Sigmoid colon (tissue), 7 donors: ENCODE measurements around the gene RGS14. TPM values are rescaled to one million over a fixed set of nuclear protein-coding genes. Genes with fewer than 3 reads are reported as not detected.

ENCODE experiments used
- DNase-seq: peaks from one replicate; pipeline ENCODE4 v3.0.0-alpha.2; 2019
- H3K27ac ChIP-seq, 4 donors: fragments of 200-600 bp; sonication (generic); one replicate each; pipeline ENCODE4 v1.5.1; 2016 to 2019; ENCODE audit warnings: mild to moderate bottlenecking in 1 of 4
- H3K27me3 ChIP-seq, 3 donors: fragments of 200-600 bp; sonication (generic); one replicate each; pipeline ENCODE4 v1.5.1; 2019; ENCODE audit warnings: mild to moderate bottlenecking in 1 of 3
- H3K36me3 ChIP-seq, 4 donors: fragments of 200-600 bp; sonication (generic); one replicate each; pipeline ENCODE4 v1.5.1; 2016 to 2019
- H3K4me1 ChIP-seq, 4 donors: fragments of 200-600 bp; sonication (generic); one replicate each; pipeline ENCODE4 v1.5.1; 2017 to 2019
- H3K4me3 ChIP-seq, 4 donors: fragments of 200-600 bp; sonication (generic); one replicate each; pipeline ENCODE4 v1.5.1; 2017 to 2019; ENCODE audit warnings: mild to moderate bottlenecking in 2 of 4, moderate library complexity in 1 of 4
- H3K9me3 ChIP-seq, 4 donors: fragments of 200-600 bp in 3 of 4; sonication (generic) in 3 of 4; one replicate each; pipeline versions ENCODE4 v1.5.1 to v1.6.1; 2013 to 2019
- CTCF ChIP-seq, 4 experiments: fragments of 450-650 bp in 3 of 4; fragments of 200-600 bp in 1 of 4; IDR thresholded peaks; one replicate each; pipeline ENCODE4 v1.5.1; 2016 to 2019; ENCODE audit warnings: antibody characterized with exemption in 4 of 4, mild to moderate bottlenecking in 3 of 4, moderate library complexity in 2 of 4
- EP300 ChIP-seq, 4 donors: sonication (generic); formaldehyde crosslinking; IDR thresholded peaks; one replicate each; pipeline ENCODE4 v1.6.1; 2017; ENCODE audit warnings: antibody characterized with exemption in 4 of 4
- POLR2A ChIP-seq, 2 donors: fragments of 450-650 bp; IDR thresholded peaks; one replicate each; pipeline ENCODE4 v1.6.1; 2016; ENCODE audit warnings: antibody characterized with exemption in 2 of 2, mild to moderate bottlenecking in 2 of 2, moderate library complexity in 2 of 2
- POLR2AphosphoS5 ChIP-seq, 4 donors: sonication (generic); formaldehyde crosslinking; IDR thresholded peaks; one replicate each; pipeline ENCODE4 v1.6.1; 2017; ENCODE audit warnings: antibody characterized with exemption in 4 of 4
- whole genome bisulfite sequencing, 2 donors: extraction: QIAGEN DNeasy Blood & Tissue Kit; methylation state at CpG; one replicate each; pipeline ENCODE4 v1.1.7; 2013; 5-methylcytosine and 5-hydroxymethylcytosine counted together
- intact Hi-C: fragments of 100-400 bp; cut with DNase I; formaldehyde crosslinking; loops from one replicate; pipeline ENCODE4 v1.15.1; 2023
- polyA plus RNA-seq, 3 donors: library from polyadenylated mRNA; stranded (reverse); fragments of 200-250 nt; gene quantifications; one replicate each; pipeline ENCODE4 v1.2.3, GENCODE V29; 2013
- total RNA-seq, 4 donors: library from RNA; depleted of rRNA; stranded (reverse); fragments of >200 nt; gene quantifications; one replicate each; pipeline ENCODE4 v1.1.0, GENCODE V29; 2016
- donor health status: healthy with polysubstance abuse.
- donor health status: Bipolar disorder and iron deficiency.
- donor health status: healthy.

RGS14 gene
- total and polyA plus RNA-seq, 7 donors: 9.6 to 26.6 (median 16.2) TPM

GRCh38 chr5:177355162-177355867, 2.4 kb upstream of the RGS14 start:
- no peak for DNase-seq
- TF ChIP-seq POLR2AphosphoS5 (IDR thresholded peaks at IDR 0.05) (no peak), EP300 (IDR thresholded peaks at IDR 0.05) (no peak), POLR2A (IDR thresholded peaks at IDR 0.05) (no peak), CTCF (IDR thresholded peaks at IDR 0.05) (no peak)
- Histone ChIP-seq H3K27me3 (peaks cover 0 to 12% (median 0%) of the 10 kb centered on the region in 3 donors), H3K9me3 (no peaks in the 10 kb centered on the region), H3K4me1 (peaks cover 0 to 16% (median 10%) of the 10 kb centered on the region in 4 donors), H3K36me3 (no peaks in the 10 kb centered on the region), H3K27ac (no peak overlapping the region), H3K4me3 (no peak overlapping the region)
- WGBS, 2 donors: 83 to 95% methylated on average over 1 of the region's 1 CpG
- intact Hi-C loops: no loop called here

GRCh38 chr5:177355868-177356168, 1.9 kb upstream of the RGS14 start:
- Histone ChIP-seq H3K27me3 (peaks cover 0 to 12% (median 0%) of the 10 kb centered on the region in 3 donors), H3K9me3 (no peaks in the 10 kb centered on the region), H3K4me3 (no peak overlapping the region), H3K27ac (no peak overlapping the region), H3K36me3 (no peaks in the 10 kb centered on the region), H3K4me1 (peaks cover 0 to 11% (median 5%) of the 10 kb centered on the region in 4 donors)
- WGBS, 2 donors: 17 to 21% methylated on average over 1 of the region's 1 CpG
- intact Hi-C loops: no loop called here
- no peak for DNase-seq
- no peak for TF ChIP-seq EP300 (IDR thresholded peaks at IDR 0.05)
- no peak for TF ChIP-seq POLR2A (IDR thresholded peaks at IDR 0.05)
- no peak for TF ChIP-seq POLR2AphosphoS5 (IDR thresholded peaks at IDR 0.05)
- no peak for TF ChIP-seq CTCF (IDR thresholded peaks at IDR 0.05)

- intact Hi-C loops: no loop called here
- Histone ChIP-seq H3K4me3 (no peak overlapping the region), H3K27ac (no peak overlapping the region), H3K9me3 (no peaks in the 10 kb centered on the region), H3K27me3 (peaks cover 0 to 12% (median 0%) of the 10 kb centered on the region in 3 donors), H3K36me3 (no peaks in the 10 kb centered on the region), H3K4me1 (peaks cover 0 to 7% (median 3%) of the 10 kb centered on the region in 4 donors)
- DNase-seq: no peak
- TF ChIP-seq POLR2AphosphoS5 (IDR thresholded peaks at IDR 0.05): no peak
- no peak for TF ChIP-seq POLR2A (IDR thresholded peaks at IDR 0.05)
- no peak for TF ChIP-seq EP300 (IDR thresholded peaks at IDR 0.05)
- no peak for TF ChIP-seq CTCF (IDR thresholded peaks at IDR 0.05)
- WGBS, 2 donors: 53 to 54% methylated on average over 3 of the region's 3 CpGs
These were observed 978 bp upstream of the RGS14 start for GRCh38 chr5:177356746-177357145.

GRCh38 chr5:177357146-177357458, 622 bp upstream of the RGS14 start:
- no peak for DNase-seq
- WGBS, 2 donors: 59 to 79% methylated on average over 5 of the region's 5 CpGs
- Histone ChIP-seq H3K36me3 (no peaks in the 10 kb centered on the region), H3K9me3 (no peaks in the 10 kb centered on the region), H3K27me3 (peaks cover 0 to 12% (median 0%) of the 10 kb centered on the region in 3 donors), H3K4me1 (peaks cover 0 to 5% (median 1%) of the 10 kb centered on the region in 4 donors), H3K4me3 (no peak overlapping the region), H3K27ac (no peak overlapping the region)
- no peak for TF ChIP-seq POLR2AphosphoS5 (IDR thresholded peaks at IDR 0.05)
- intact Hi-C loops: no loop called here

- intact Hi-C loops: no loop called here
- H3K4me3 ChIP-seq: peak overlapping the region in 3 of 4 donors; percentile 17 to 41 (median 31)
- H3K36me3 ChIP-seq: no peaks in the 10 kb centered on the region
- DNase-seq: no peak
- H3K9me3 ChIP-seq: no peaks in the 10 kb centered on the region
- peaks cover 0 to 9% (median 9%) of the 10 kb centered on the region in 4 donors for H3K4me1 ChIP-seq
- TF ChIP-seq EP300 (IDR thresholded peaks at IDR 0.05) (no peak), CTCF (IDR thresholded peaks at IDR 0.05) (no peak), POLR2A (IDR thresholded peaks at IDR 0.05) (no peak), POLR2AphosphoS5 (IDR thresholded peaks at IDR 0.05) (no peak)
- no peak overlapping the region for H3K27ac ChIP-seq
- peaks cover 0 to 12% (median 0%) of the 10 kb centered on the region in 3 donors for H3K27me3 ChIP-seq
- 7 to 17% methylated on average over 5 of the region's 5 CpGs for WGBS, 2 donors
These were observed 671 bp downstream of the RGS14 start for GRCh38 chr5:177358370-177358819.
